Globus pallidus (tissue), 1 donor: ENCODE results near the gene ENTPD6.
"Not testable (repeated sequence)": the region's sequence is repeated elsewhere in the genome, so short reads cannot be mapped to it uniquely, and the experiment has no call there.

Experiments used
- DNase-seq: peaks from one replicate; pipeline ENCODE4 v3.0.0-alpha.2; 2015; ENCODE audit warnings: low spot score

ENTPD6 gene

DNA sequence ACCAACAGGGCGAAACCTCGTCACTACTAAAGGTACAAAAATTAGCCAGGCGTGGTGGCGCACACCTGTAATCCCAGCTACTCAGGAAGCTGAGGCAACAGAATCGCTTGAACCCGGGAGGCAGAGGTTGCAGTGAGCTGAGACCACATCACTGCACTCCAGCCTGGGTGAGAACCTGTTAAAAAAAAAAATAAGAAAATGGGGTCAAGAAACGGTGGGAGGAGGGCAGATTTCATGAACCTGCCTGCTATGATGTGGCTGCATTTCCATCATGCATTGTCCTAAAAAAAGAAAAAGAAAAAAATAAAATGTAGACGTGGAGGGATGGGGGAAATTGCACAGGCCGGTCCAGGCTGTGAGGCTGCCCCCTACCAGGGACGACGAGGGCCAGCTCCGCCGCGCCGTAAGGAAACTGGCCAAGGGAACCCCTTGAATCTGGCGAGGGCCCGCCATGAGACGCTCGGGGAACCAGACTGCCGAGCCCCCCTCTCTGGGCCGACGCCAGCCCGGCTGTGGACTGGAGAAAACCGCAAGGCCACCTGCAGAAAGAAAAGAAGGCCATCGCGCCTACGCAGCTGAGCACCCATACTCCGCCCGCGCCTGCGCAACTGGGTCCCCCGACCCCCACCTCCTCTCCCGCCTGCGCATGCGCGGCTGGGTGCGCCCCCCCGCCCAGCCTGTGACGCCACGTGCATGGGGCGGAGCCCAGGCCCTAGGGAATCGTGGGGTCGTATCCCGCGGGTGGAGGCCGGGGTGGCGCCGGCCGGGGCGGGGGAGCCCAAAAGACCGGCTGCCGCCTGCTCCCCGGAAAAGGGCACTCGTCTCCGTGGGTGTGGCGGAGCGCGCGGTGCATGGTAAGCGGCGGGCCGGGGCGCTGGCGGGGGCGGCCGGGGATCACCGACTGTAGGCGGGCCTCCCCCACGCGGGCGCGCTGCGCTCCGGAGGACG lies at the start of gene ENTPD6:
ENTPD6 (plus strand) TSS at position 699 of the 948 bp plus-strand sequence. CDS start 10,825 bp downstream, outside the sequence.
- DNase-seq: peak; percentile 89

DNA sequence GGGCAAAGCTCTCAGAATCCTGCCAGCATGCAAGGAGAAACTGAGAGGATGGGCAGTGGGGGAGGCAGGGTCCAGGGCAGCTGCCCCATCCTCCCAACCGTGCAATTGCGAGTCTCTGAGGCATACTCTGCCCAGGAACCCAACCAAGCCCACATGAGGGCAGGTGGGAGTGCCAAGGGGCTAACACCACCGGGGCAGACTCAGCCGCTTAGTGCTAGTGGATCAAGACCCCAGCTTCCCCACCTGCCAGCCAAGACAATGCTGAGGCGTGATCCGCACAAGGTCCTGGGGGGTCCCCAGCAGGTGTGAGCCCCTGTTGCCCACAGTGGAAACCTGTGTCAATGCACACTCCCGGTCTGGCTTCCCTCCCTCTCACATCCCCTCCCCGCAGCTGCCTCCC lies 48.5 kb upstream of the ENTPD6 start:
- no peak for DNase-seq

DNA sequence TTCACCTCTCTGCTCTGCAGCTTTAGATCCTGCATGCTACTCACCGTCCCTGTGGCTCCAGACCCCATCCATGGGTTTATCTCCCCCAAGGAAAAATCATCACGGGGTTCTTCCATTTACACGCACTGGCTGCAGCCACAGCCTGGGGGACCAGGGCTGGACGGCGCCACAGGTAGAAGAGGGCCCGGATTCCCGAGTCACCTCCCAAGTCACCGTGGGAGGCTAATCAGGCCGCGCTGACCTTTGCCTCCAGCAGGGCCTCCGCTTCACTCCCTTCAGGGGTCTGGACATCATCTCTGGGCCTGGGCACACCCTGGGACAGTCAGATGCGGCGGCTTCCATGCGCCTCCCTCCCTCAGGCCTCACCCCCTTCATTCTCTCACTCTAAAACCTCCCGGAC lies 47.8 kb upstream of the ENTPD6 start:
- DNase-seq: no peak

DNA sequence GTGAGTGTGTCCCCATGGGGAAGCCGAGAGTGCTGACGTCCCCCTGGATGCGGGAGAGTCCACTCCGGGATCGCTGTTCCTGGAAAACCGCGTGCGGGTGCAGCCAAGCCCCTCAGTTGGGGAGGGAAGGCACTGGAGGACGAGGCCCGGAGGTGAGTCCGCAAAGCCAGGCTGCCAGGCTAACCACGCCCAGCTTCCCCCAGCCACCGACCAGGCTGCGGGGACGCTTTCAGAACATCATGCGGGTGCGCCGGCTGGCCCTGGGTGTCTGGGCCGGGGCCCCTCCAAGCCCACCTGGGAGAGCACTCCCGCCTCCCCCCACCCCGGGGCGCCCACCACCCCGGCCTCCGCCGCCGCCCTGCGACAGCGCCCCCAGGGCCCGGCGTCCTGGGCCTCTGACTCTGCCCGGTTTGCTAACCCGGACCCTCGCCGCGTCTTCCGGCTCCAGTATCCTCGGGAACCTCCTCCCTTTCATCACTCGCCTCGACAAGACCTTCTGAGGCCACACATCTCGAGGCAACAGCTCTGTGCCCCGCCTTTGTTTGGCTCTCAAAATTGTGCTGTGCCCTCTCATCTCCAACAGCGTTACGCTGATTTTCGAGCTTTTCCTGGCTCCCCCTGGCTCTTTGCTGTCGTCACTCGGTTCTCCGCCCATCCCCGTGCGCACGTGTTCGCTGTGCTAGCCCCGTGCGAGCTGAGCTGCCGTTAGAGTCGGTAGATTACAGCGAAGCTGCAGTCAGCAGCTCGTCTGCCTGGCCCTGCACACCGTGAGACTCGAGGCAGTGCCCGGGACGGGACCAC lies 47.1 kb upstream of the ENTPD6 start:
- no peak for DNase-seq

DNA sequence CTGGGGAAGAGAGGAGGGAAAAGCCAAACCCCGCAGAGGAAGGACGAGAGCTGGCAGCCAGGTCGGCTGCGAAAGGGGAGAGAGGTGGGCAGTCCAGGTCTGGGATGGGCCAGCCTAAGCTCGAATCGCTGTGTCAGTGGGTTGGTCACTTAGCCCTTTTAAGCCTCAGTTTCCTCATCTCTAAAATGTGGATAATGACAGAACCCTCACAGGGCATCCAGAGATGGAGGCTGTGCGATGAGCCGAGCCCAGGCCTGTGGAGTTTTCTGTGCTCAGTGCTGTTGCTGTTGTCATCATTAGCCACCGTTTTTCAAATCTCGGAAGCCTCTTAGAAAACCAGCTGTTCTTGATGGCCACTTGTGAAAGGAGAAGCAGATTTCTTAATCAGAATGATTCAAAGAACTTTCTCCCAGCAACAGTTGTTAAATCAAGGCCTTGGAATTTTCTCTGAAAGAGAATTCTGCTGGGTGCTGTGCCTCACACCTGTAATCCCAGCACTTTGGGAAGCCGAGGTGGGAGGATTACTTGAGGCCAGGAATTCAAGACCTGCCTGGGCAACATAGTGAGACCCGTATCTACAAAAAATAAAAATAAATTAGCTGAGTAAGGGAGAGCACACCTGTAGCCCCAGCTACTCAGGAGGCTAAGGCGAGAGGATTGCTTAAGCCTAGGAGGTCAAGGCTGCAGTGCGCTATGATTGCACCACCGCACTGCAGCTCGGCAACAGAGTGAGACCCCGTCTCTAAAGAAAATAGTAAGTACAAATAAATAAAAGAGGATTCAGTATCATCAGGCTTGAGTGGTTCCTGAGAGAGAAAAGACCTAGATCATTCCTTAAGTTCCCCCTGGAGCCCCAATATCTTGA lies 46.3 kb upstream of the ENTPD6 start:
- no peak for DNase-seq

DNA sequence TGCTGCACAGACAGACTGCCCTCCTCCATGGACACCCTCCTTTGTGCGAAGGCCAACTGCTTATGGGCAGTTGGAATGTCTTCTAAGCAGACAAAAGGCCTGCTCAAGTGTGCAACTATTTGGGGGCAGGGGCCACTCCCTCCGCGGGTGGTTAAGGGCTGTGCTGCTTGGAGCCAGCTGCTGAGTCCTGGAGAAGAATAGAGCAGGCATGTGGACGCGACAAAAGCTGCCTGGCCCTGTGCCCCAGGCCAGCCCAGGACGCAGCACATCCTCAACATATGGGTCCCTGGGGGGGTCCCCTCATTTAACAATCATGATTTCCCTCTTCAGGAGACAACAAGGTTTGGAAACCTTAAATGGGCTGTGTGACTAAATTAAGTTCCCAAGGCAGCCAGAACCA lies 45.5 kb upstream of the ENTPD6 start:
- no peak for DNase-seq

DNA sequence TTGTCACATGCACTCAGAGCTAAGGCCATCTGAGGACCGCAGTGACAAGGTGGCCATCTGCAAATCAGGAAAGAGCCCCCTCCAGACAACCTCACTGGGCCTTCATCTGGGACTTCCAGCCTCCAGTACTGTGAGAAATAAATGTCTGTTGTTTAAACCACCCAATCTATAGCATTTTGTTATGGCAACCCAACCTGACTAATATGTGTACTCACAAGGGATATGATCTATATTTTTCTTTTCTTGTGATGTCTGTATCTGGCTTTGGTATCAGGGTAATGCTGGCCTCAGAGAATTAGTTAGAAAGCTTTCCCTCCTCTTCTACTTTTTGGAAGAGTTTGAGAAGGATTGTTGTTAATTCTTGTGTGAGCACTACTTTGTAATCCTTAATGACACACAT lies 37.5 kb upstream of the ENTPD6 start:
- no peak for DNase-seq

DNA sequence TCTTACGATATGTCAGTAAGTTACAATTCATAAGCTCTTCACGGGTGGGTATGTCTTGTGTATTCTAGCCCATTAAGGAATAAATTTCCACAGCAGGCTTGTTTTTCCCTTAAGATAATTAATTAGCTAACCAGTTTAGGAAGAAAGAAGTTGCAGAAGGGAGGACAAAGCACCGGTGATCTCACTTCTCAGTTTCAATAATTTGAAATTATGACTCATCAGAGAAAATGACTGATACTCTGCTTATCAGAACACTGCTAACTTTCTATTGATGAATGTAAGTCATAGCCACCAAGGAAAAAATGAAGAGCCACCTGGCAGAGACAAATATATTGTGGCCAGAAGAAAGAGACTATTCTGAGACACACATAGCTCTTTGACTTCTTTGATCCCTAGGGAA lies 35.0 kb upstream of the ENTPD6 start:
- DNase-seq: no peak

DNA sequence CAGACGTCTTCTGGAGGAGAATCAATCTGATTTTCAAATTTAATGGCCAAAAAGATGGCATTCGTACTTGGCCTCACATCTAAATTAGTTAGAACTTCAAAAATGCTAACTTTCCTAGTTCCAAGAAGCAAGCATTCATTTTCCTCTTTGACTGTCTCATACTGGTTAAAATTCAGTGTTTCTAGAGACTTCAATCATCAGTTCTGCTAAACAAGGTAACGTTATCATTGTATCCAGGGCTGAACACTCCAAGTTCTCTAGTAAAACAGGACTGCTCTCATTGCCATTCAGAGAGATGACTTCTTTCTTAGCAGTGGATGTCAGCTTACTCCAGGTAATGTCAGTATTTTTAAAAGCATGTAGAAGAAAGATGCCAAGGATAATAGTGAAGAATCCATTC lies 34.6 kb upstream of the ENTPD6 start:
- no peak for DNase-seq

DNA sequence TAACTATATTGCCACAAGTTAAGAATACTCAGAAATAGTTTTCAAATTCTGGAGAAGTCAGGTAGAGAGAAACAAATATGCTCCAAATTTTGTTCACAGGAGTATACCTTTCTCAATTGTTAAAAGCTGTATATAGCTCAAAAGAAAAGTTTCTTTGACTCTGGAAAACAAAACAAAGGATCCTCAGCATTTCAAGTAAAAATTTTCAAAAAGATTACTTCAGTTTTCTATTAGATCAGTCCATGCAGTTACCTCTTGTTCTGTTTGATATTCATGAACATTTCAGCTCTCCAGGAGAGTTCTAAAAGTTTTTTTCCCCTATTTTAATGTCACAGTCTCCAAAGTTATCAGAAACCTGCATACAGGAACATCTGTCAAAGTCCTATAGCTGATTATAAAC lies 30.4 kb upstream of the ENTPD6 start:
- DNase-seq: no peak

DNA sequence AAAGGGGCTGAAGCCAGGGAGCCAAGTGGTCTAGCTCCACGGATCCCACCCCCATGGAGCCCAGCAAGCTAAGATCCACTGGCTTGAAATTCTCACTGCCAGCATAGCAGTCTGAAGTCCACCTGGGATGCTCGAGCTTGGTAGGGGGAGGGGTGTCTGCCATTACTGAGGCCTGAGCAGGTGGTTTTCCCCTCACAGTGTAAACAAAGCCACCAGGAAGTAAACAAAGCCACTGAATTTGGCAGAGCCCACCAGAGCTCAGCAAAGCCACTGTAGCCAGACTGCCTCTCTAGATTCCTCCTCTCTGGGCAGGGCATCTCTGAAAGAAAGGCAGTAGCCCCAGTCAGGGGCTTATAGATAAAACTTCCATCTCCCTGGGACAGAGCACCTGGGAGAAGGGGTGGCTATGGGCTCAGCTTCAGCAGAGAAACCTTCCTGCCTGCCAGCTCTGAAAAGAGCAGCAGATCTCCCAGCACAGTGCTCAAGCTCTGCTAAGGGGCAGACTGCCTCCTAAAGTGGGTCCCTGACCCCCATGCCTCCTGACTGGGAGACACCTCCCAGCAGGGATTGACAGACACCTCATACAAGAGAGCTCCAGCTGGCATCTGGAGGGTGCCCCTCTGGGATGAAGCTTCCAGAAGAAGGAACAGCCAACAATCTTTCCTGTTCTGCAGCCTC lies 29.3 kb upstream of the ENTPD6 start:
- not testable (repeated sequence) for DNase-seq

DNA sequence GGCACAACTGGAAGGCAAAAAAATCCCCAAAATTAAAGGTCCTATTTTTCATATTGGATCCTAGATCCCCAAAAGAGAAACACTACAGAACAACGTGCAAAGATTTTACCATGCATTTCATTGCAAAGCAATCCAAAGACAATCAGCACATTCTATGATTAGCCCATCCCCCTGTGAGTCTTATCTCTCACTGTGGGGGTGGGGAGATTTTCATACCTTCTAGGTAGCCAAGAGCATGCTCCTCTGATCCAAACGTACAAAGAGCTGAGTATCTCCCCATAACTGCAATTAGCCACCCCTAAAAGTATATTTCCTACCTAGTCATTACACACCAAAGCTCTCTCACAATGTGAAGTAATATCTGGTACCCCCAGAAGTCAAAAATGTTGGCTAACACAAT lies 22.2 kb upstream of the ENTPD6 start:
- DNase-seq: no peak

DNA sequence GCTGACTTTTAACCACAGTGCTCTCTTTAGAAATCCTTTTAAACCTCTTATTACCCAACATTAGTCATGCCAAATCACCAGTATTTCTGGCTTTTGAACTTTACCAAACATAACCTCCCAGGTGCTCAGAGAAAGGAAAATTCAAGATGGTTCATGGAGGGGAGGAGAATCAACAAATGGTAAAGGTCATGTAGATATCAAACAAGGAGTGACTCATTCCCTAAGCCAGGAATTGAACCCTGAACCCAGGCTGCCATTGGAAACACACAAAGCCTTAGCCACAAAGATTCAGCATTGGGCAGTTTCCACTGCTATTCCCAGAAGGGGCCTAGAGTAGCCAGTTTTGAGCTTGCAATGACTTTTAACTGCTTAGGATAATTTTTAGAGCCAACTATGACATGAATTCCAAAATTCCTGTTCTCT lies 21.6 kb upstream of the ENTPD6 start:
- no peak for DNase-seq

DNA sequence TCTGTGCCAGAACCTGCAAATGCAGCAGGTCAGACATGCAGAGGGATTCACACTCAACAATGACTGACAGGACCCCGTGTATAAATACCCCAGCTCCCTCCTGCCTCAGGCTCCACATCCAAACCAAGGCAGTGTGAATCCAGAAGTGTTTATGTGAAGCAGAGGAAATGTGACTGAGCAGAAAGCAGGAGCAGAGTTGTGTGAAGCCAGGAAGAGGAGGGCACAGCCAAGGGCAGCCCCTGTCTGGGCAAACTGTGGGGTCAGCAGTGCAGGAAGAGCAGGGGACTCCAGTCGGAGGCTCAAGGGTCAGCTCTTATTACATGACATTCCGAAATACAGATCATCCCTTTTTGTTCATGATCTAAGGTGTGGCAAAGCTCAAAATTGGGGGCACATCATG lies 19.3 kb upstream of the ENTPD6 start:
- DNase-seq: no peak

DNA sequence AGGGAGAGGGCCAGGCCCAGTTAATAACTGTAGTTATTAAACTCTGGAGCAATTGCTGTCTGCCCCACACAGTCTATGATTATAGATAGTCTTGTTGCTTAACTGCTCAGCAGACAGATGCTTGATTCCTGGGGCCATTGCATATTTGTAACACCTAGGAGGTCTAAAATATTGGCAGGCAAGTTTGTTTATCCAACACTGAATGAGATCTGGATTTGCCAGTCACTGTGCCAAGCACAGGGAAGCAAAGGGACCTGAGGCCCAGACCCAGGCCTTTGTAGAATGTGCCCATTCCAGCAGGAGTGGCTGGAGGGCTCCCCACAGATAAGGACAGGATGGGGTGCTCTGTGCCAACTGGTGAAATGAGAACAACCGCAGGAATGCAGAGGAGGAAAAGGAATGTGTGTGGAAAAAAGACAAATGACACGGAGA lies 17.6 kb upstream of the ENTPD6 start:
- no peak for DNase-seq

DNA sequence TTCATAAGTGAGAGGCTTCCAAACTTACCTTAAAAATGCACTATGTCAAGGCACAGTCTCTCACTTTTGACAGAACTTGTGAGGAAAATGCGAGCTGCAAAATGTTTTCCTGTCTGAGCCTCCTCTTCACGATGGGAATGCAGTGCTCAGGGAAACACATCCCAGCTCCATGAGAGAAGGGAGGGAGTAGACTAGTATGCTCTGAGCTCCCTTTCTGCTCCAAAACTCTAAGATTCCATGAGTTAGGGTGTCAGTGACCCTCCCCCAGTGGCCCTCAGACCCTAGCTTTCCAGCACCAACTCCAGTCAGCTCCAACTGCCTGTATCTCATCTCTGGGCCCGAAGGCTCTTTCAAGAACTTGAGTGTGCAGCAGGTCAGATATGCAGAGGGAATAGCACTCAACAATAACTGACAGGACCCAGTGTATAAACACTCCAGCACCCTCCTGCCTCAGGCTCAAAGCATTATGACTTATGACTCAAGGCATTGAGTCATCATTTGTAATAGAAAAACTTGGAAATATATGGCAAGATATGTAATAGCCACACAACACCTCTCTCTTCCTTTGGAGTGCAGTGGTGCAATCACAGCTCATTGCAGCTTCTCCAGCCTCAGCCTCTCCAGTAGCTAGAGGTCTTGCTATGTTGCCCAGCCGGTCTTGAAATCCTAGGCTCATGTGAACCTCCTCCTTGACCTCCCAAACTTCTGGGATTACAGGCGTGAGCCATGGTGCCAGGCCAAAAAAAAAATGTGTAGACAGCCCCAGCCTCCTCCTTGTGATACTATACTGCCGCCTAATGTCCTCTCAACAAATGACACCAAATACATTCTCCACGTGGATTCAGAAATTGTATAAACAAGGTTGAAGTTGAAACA lies 16.7 kb upstream of the ENTPD6 start:
- no peak for DNase-seq

DNA sequence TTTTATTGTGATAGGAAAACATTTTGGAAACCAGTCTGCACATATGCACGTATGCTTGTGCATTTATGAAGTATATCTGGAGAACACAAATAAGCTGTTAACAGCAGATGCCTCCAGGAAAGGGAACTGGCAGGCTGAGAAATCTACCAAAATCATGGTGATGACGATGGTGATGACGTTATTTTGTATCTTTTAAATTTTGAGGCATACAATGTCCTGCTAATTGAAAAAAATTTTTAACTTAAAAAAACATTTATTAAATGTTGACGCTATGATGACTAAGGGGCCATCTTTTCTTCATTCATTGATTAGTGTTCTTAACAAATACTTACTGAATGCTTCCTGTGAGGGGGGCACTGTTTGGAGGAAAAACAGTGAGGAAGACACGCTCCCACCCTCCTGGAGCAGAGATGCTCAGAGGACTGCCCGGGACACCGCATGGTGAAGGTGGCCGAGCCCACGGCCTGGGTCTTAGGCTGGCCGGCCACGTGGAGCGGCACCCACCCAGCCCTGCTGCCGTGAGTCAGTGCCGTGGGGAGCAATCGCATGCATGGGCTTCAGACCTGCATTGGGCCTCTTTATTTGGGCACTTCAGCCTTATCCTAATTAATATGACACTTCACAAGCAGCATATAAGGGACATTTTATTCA lies 15.9 kb upstream of the ENTPD6 start:
- DNase-seq: no peak

DNA sequence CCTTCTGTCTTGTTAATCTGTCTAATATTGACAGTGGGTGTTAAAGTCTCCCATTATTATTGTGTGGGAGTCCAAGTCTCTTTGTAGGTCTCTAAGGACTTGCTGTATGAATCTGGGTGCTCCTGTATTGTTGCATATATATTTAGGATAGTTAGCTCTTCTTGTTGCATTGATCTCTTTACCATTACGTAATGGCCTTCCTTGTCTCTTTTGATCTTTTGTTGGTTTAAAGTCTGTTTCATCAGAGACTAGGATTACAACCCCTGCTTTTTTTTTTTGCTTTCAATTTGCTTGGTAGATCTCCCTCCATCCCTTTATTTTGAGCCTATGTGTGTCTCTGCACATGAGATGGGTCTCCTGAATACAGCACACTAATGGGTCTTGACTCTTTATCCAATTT lies 11.1 kb upstream of the ENTPD6 start:
- DNase-seq: not testable (repeated sequence)

DNA sequence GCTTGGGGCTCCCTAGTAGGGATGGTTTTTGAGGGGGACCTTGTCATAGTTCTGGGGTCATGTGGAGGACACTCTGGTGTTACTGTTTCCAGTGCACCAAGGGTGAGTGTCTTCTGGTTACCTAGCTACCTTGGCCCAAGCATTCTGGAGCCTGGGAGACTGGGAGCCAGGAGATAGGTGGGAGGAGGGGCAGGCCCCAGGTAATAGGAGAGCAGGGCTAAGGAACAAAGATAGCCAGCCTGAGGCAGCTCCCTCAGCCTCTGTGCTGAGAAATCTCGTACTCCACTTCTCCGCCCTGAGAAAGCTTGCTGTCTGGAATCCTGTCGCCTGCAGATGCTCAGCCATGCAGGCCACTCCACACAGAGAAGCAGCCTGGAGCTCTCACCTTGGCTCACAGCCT lies 8.3 kb upstream of the ENTPD6 start:
- no peak for DNase-seq

DNA sequence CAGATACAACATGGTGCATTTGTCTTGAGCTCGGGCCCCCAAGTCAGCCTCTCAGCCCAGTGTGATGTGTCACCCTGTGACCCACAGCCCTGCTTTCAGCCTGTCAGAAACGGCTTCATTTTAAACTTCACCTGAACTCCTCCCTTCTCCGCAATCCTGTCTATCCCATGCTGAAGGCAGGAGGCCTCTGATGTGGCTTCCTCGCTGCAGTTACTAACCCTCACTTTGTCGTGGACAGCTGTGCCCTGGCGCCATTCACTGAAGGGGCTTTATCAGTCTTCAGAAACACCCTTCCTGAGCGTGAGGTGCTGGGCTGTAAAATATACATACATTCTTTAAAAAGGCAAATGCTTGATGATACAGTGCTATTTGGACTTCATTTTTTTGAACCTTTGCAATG lies 7.9 kb upstream of the ENTPD6 start:
- DNase-seq: no peak
